GM12874 (cell line): ENCODE results near the gene MAD1L1.

Experiments
- TF ChIP-seq, protein P1 (sequence below): IDR thresholded peaks from 2 replicates; pipeline ENCODE4 v1.5.1; 2011; ENCODE audit warnings: low read depth, mild to moderate bottlenecking, control low read depth, low read length, moderate library complexity; ENCODE audit not compliant: insufficient read depth

MAD1L1 gene

GRCh38 chr7:1973321-1974251 is 259.2 kb downstream of the MAD1L1 start:
- TF ChIP-seq, protein P1, sequence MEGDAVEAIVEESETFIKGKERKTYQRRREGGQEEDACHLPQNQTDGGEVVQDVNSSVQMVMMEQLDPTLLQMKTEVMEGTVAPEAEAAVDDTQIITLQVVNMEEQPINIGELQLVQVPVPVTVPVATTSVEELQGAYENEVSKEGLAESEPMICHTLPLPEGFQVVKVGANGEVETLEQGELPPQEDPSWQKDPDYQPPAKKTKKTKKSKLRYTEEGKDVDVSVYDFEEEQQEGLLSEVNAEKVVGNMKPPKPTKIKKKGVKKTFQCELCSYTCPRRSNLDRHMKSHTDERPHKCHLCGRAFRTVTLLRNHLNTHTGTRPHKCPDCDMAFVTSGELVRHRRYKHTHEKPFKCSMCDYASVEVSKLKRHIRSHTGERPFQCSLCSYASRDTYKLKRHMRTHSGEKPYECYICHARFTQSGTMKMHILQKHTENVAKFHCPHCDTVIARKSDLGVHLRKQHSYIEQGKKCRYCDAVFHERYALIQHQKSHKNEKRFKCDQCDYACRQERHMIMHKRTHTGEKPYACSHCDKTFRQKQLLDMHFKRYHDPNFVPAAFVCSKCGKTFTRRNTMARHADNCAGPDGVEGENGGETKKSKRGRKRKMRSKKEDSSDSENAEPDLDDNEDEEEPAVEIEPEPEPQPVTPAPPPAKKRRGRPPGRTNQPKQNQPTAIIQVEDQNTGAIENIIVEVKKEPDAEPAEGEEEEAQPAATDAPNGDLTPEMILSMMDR: no peak

GRCh38 chr7:1972744-1973143 is 260.0 kb downstream of the MAD1L1 start:
- TF ChIP-seq, protein P1: no peak

DNA sequence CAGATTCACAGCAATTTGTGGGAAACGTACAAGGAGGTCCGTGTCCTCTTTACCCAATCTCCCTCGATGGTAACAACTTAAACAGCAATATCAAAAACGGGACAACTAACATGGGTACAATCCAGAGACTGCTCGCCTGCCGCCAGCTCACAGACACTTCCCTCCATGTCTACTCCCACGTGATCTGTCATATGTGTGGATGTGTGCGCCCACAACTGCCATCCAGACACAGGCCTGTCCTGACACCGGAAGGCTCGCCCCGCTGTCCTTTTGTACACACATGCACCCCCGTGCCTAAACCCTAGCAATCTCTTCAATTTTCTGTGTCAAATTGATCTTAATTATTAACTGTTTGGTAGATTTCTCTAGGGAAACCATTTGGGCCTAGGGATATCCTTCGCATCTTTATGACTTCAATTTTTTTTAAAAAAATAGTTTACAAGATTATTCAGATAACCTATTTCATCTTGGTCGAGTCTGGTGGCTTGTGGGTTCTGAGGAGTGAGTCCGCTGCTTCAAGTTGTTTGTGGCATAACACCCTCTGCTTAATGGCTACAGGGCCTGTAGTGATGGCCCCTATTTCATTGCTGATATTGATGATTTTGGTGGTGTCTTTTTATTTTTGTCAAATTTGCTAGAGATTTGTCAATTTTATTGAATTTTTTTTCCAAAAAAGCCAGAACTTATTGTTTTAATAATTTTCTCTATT is 260.6 kb downstream of the MAD1L1 start:
- TF ChIP-seq, protein P1: no peak

DNA sequence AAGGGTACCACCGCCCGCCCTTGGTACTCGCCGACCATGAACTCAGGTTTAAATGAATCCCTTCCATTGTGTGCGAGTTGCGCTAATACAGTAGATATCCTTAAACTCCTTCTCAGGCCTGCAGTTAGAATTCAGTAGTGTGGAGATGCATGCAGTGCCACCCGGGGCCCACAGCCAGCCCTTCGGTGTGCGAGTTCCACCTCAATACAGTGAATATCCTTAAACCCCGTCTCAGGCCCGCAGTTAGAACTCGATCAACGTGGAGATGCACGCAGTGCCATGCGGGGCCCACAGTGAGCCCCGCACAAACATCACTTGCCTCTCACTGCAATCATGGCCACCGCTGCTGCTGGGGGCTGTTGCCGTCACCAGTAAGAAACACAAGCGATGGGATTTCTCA is 261.9 kb downstream of the MAD1L1 start:
- TF ChIP-seq, protein P1: no peak

DNA sequence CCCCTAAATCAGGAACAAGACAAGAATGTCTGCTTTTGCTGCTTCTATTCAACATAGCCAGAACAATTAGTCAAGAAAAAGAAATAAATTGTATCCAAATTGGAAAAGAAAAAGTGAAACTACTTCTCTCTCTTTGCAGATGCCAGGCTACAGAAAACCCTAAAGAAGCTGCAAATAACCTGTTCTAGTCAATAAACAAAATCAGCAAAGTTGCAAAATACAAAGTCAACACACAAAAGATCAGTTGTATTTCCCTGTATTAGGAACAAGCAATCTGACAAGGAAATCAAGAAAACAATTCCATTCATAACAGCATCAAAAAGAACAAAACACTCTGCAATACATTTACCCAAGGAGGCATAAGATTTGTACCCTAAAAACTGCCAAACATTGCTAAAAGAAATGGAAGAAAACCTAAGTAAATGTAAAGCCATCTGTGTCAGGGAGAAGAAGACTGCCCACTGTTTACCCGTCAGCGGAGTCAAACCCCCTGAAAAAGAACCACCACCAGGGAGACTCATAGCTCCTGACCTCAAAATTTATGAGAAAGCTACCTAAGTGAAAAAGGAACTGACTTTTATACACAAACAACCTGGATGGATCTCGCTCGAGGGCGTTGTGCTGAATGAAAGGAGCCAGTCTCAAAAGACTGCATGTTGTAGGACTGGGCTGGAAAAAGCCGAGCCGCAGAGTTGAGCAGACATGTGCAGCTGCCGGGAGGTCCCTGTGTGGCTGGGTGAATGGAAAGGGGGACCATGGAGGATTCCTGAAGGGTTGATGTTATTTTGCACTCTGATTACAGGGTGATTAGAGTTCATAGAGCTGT is 263.1 kb downstream of the MAD1L1 start:
- TF ChIP-seq, protein P1: no peak

DNA sequence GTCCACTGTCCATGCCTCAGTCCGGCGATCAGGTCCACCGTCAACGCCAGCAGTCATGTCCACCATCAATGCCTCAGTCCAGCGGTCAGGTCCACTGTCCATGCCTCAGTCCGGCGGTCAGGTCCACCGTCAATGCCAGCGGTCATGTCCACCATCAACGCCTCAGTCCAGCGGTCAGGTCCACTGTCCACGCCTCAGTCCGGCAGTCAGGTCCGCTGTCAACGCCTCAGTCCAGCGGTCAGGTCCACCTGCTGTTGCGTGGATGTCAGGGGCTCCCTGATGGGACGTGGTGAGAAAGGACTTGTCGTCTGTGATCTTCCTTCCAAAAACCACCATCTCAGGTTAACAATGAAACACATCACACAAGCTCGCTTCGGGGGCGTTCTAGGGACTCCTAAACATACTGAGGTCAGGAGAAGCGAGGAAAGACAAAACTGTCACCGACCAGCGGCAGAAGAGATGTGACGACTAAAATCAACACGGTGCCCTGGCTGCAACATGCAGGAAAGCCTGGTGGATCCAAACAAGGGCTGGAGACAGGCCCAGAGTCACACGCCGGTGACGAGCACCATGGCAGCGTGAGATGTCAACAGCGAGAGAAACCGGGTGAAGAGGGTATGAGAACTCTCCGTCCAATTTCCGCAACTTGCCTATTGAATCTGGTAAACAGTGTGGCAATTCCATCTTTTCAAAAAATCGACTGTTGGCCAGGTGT is 264.2 kb downstream of the MAD1L1 start:
- TF ChIP-seq, protein P1: no peak
